ENCODE data around the gene CCDC69. TPM values are rescaled to one million over a fixed set of nuclear protein-coding genes. Genes with fewer than 3 reads are reported as not detected.

CCDC69 gene
- total and polyA plus RNA-seq, 2 donors (not counting 1 experiment from before 2014, with no cell fraction given) = 58.7 to 125 TPM

GRCh38 chr5:151157426-151158286 is 66.2 kb downstream of the CCDC69 start, which contains the start of gene ANXA6:
TSS of gene ANXA6 (minus strand) at chr5:151157779. CDS start at chr5:151147901, 9,878 bp downstream.
- ChIA-PET POLR2A (interaction anchor here (0.9 to 3.0 kb wide), 9 partner anchors 9 to 95 kb away, joined by 3 to 25 read pairs (median 3); partner anchors contain the start of genes CCDC69 and GM2A), CTCF (interaction anchor here (1.0 to 46.2 kb wide), 7 partner anchors 8 to 106 kb away, joined by 3 to 1701 read pairs (median 4); no protein-coding TSS in a partner anchor)
- peaks cover 97% of the 10 kb centered on the region for H3K79me2 ChIP-seq (ENCODE audit: control insufficient read depth, insufficient read depth, low read length)
- H3K4me1 ChIP-seq (ENCODE audit: control insufficient read depth in 2 of 2, insufficient read depth in 2 of 2, low read length in 2 of 2) = peaks cover 63 to 74% of the 10 kb centered on the region in 2 donors
- DNase-seq (peak; percentile 72), ATAC-seq (ENCODE audit: low read depth) (peak; percentile 77)
- peak within 1 kb of the TSS; percentile 86 for H3K9ac ChIP-seq (ENCODE audit: low read length)
- H3K27me3 ChIP-seq (replicated peaks in 1 of 4; ENCODE audit: control extremely low read depth in 1 of 4, control insufficient read depth in 3 of 4, insufficient read depth in 4 of 4, low read length in 3 of 4) = no peaks in the 10 kb centered on the region
- Mint-ChIP-seq H3K27me3 (no peaks in the 10 kb centered on the region), H3K4me1 (peaks cover 73% of the 10 kb centered on the region), H3K27ac (peak within 1 kb of the TSS; percentile 97), H3K9me3 (ENCODE audit: insufficient read depth) (no peaks in the 10 kb centered on the region), H3K4me3 (peak within 1 kb of the TSS; percentile 97)
- H3K36me3 ChIP-seq (replicated peaks in 1 of 2; ENCODE audit: control extremely low read depth in 1 of 2, control insufficient read depth in 1 of 2, extremely low read depth in 1 of 2, insufficient read depth in 2 of 2, low read length in 1 of 2) = peaks cover 0 to 20% of the 10 kb centered on the region in 2 experiments
- no peaks in the 10 kb centered on the region for H4K20me1 ChIP-seq (ENCODE audit: control insufficient read depth, insufficient read depth, low read length, poor library complexity, severe bottlenecking)
- peak within 1 kb of the TSS; percentile 92 for H3K4me2 ChIP-seq (replicated peaks; ENCODE audit: low read depth, low read length, poor library complexity, severe bottlenecking)
- peak within 1 kb of the TSS; percentile 76 to 91 for H3K27ac ChIP-seq (ENCODE audit: low read length in 2 of 2)
- no peaks in the 10 kb centered on the region for H3K9me3 ChIP-seq (ENCODE audit: control extremely low read depth in 1 of 3, control insufficient read depth in 2 of 3, insufficient read depth in 1 of 3, low read length in 2 of 3)
- no peak for TF ChIP-seq EZH2 (IDR thresholded peaks at IDR 0.05; ENCODE audit: borderline replicate concordance, insufficient read depth, low read depth, low read length, poor library complexity, severe bottlenecking)
- no peak for TF ChIP-seq CTCF (IDR thresholded peaks at IDR 0.05)
- peak within 1 kb of the TSS; percentile 82 for H2AFZ ChIP-seq (ENCODE audit: insufficient read depth, low read depth, low read length, poor library complexity, severe bottlenecking)
- intact Hi-C loops (cut with micrococcal nuclease) = loop anchor here (1.0 to 5.0 kb wide), 4 partner anchors 33 to 290 kb away; partner anchors contain the start of gene SLC36A1
- peak within 1 kb of the TSS; percentile 87 to 93 (median 89) for H3K4me3 ChIP-seq (ENCODE audit: control extremely low read depth in 1 of 5, extremely low read depth in 1 of 5, insufficient read depth in 1 of 5, low read depth in 2 of 5, low read length in 4 of 5)
- under 1% methylated on average over 60 of the region's 60 CpGs for WGBS (ENCODE audit: insufficient coverage)

Measured in B cell (primary cell).